ENCODE results near the gene GNPTG.

Gene GNPTG

GRCh38 chr16:1330931-1331711, 20.6 kb upstream of the GNPTG start:
- H3K27ac ChIP-seq (ENCODE audit: low read depth, low read length), result no peak overlapping the region
- peaks cover 10% of the 10 kb centered on the region for H3K4me1 ChIP-seq (ENCODE audit: insufficient read depth, low read length)

GRCh38 chr16:1331712-1332617, 19.8 kb upstream of the GNPTG start:
- H3K4me1 ChIP-seq (ENCODE audit: insufficient read depth, low read length), result peaks cover 10% of the 10 kb centered on the region
- H3K9me3 ChIP-seq (ENCODE audit: low read length), result no peaks in the 10 kb centered on the region
- no peaks in the 10 kb centered on the region for H3K36me3 ChIP-seq (ENCODE audit: insufficient read depth, low read length)
- H3K9ac ChIP-seq (ENCODE audit: low read length), result no peak overlapping the region
- H3K27ac ChIP-seq (ENCODE audit: low read depth, low read length), result no peak overlapping the region
- H3K27me3 ChIP-seq (ENCODE audit: control insufficient read depth in 1 of 2, insufficient read depth in 2 of 2, low read length in 2 of 2), result peaks cover 10 to 50% of the 10 kb centered on the region in 2 donors
- H3K4me3 ChIP-seq (ENCODE audit: low read depth in 1 of 2, low read length in 2 of 2), result no peak overlapping the region

More at GRCh38 chr16:1330931-1331711, 20.6 kb upstream of the GNPTG start:
- Histone ChIP-seq H3K4me3 (ENCODE audit: low read depth in 1 of 2, low read length in 2 of 2) (no peak overlapping the region), H3K9me3 (ENCODE audit: low read length) (no peaks in the 10 kb centered on the region), H3K9ac (ENCODE audit: low read length) (no peak overlapping the region), H3K27me3 (ENCODE audit: control insufficient read depth in 1 of 2, insufficient read depth in 2 of 2, low read length in 2 of 2) (peaks cover 10 to 48% of the 10 kb centered on the region in 2 donors), H3K36me3 (ENCODE audit: insufficient read depth, low read length) (no peaks in the 10 kb centered on the region)

GRCh38 chr16:1332618-1333148, 19.0 kb upstream of the GNPTG start:
- Histone ChIP-seq H3K4me3 (ENCODE audit: low read depth in 1 of 2, low read length in 2 of 2) (no peak overlapping the region), H3K9me3 (ENCODE audit: low read length) (no peaks in the 10 kb centered on the region), H3K27me3 (ENCODE audit: control insufficient read depth in 1 of 2, insufficient read depth in 2 of 2, low read length in 2 of 2) (peaks cover 10 to 53% of the 10 kb centered on the region in 2 donors), H3K4me1 (ENCODE audit: insufficient read depth, low read length) (peaks cover 10% of the 10 kb centered on the region), H3K27ac (ENCODE audit: low read depth, low read length) (no peak overlapping the region), H3K9ac (ENCODE audit: low read length) (no peak overlapping the region), H3K36me3 (ENCODE audit: insufficient read depth, low read length) (no peaks in the 10 kb centered on the region)

GRCh38 chr16:1333149-1333812, 18.4 kb upstream of the GNPTG start, which contains the start of gene BAIAP3:
Gene BAIAP3 (plus strand): TSS chr16:1333645. CDS start chr16:1338550, 4,905 bp downstream.
- H3K27ac ChIP-seq (ENCODE audit: low read depth, low read length), result no peak within 1 kb of the TSS

GRCh38 chr16:1333854-1334700, 17.7 kb upstream of the GNPTG start:
- Histone ChIP-seq H3K27me3 (ENCODE audit: control insufficient read depth in 1 of 2, insufficient read depth in 2 of 2, low read length in 2 of 2) (peaks cover 10 to 57% of the 10 kb centered on the region in 2 donors), H3K9ac (ENCODE audit: low read length) (no peak overlapping the region), H3K36me3 (ENCODE audit: insufficient read depth, low read length) (no peaks in the 10 kb centered on the region), H3K9me3 (ENCODE audit: low read length) (no peaks in the 10 kb centered on the region), H3K4me3 (ENCODE audit: low read depth in 1 of 2, low read length in 2 of 2) (no peak overlapping the region), H3K4me1 (ENCODE audit: insufficient read depth, low read length) (peaks cover 10% of the 10 kb centered on the region), H3K27ac (ENCODE audit: low read depth, low read length) (no peak overlapping the region)

More at GRCh38 chr16:1333149-1333812, 18.4 kb upstream of the GNPTG start, which contains the start of gene BAIAP3:
- H3K9ac ChIP-seq (ENCODE audit: low read length), result no peak within 1 kb of the TSS
- peaks cover 10% of the 10 kb centered on the region for H3K4me1 ChIP-seq (ENCODE audit: insufficient read depth, low read length)
- H3K36me3 ChIP-seq (ENCODE audit: insufficient read depth, low read length), result no peaks in the 10 kb centered on the region
- H3K9me3 ChIP-seq (ENCODE audit: low read length), result no peaks in the 10 kb centered on the region
- H3K4me3 ChIP-seq (ENCODE audit: low read depth in 1 of 2, low read length in 2 of 2), result no peak within 1 kb of the TSS
- H3K27me3 ChIP-seq (ENCODE audit: control insufficient read depth in 1 of 2, insufficient read depth in 2 of 2, low read length in 2 of 2), result peaks cover 10 to 57% of the 10 kb centered on the region in 2 donors

- H3K9me3 ChIP-seq (ENCODE audit: low read length), result no peaks in the 10 kb centered on the region
- H3K27me3 ChIP-seq (ENCODE audit: control insufficient read depth in 1 of 2, insufficient read depth in 2 of 2, low read length in 2 of 2), result peaks cover 10 to 57% of the 10 kb centered on the region in 2 donors
- no peak overlapping the region for H3K4me3 ChIP-seq (ENCODE audit: low read depth in 1 of 2, low read length in 2 of 2)
- H3K27ac ChIP-seq (ENCODE audit: low read depth, low read length), result no peak overlapping the region
- no peaks in the 10 kb centered on the region for H3K36me3 ChIP-seq (ENCODE audit: insufficient read depth, low read length)
- H3K4me1 ChIP-seq (ENCODE audit: insufficient read depth, low read length), result peaks cover 10% of the 10 kb centered on the region
- H3K9ac ChIP-seq (ENCODE audit: low read length), result no peak overlapping the region
Measured at GRCh38 chr16:1334739-1335138, 17.0 kb upstream of the GNPTG start.

DNA sequence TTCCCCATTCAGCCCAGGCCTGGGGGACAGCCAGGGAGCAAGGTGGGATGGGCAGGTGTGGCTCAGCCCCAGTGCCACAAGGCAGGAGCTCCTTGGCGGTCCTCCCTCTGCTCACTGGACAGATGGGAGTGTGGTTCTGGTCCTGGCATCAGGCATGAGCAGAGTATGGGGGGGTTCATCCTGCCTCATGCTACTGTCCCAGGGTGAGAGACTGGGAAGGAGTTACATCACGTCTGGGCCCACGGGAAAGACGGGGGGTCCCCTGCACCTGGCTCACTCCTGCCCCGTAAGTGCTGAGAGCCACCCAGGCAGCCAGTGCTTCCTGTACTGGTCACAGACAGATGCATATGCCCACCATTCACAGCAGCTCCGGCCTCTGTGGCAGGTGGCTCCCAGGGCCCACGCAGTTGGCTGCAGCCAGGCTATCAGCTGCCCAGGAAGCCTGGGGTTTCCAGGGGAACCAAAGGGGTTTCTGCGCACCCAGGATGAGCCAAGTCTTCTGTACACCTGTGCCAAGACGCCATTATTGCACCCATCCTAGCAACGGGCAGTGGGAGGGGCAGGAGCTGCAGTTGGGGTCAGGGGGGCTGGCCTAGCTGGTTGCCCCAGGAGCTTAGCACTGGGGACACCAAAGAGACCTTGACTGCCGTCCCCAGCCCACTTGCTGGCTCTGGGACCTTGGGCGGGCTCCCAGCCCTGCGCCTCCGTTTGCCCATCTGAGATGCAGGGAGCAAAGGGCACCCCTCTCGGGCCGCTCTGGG, 16.3 kb upstream of the GNPTG start:
- H3K4me3 ChIP-seq (ENCODE audit: low read depth in 1 of 2, low read length in 2 of 2), result no peak overlapping the region
- H3K9ac ChIP-seq (ENCODE audit: low read length), result no peak overlapping the region
- no peaks in the 10 kb centered on the region for H3K9me3 ChIP-seq (ENCODE audit: low read length)
- peaks cover 10% of the 10 kb centered on the region for H3K4me1 ChIP-seq (ENCODE audit: insufficient read depth, low read length)
- no peak overlapping the region for H3K27ac ChIP-seq (ENCODE audit: low read depth, low read length)
- H3K36me3 ChIP-seq (ENCODE audit: insufficient read depth, low read length), result no peaks in the 10 kb centered on the region
- H3K27me3 ChIP-seq (ENCODE audit: control insufficient read depth in 1 of 2, insufficient read depth in 2 of 2, low read length in 2 of 2), result peaks cover 10 to 57% of the 10 kb centered on the region in 2 donors

- Histone ChIP-seq H3K4me1 (ENCODE audit: insufficient read depth, low read length) (peaks cover 10% of the 10 kb centered on the region), H3K27ac (ENCODE audit: low read depth, low read length) (no peak overlapping the region), H3K9me3 (ENCODE audit: low read length) (no peaks in the 10 kb centered on the region), H3K4me3 (ENCODE audit: low read depth in 1 of 2, low read length in 2 of 2) (no peak overlapping the region), H3K27me3 (ENCODE audit: control insufficient read depth in 1 of 2, insufficient read depth in 2 of 2, low read length in 2 of 2) (peaks cover 10 to 58% of the 10 kb centered on the region in 2 donors), H3K36me3 (ENCODE audit: insufficient read depth, low read length) (no peaks in the 10 kb centered on the region), H3K9ac (ENCODE audit: low read length) (no peak overlapping the region)
Measured at GRCh38 chr16:1335996-1336395, 15.7 kb upstream of the GNPTG start.

- Histone ChIP-seq H3K9ac (ENCODE audit: low read length) (no peak overlapping the region), H3K27me3 (ENCODE audit: control insufficient read depth in 1 of 2, insufficient read depth in 2 of 2, low read length in 2 of 2) (peaks cover 10 to 56% of the 10 kb centered on the region in 2 donors), H3K4me1 (ENCODE audit: insufficient read depth, low read length) (peaks cover 7% of the 10 kb centered on the region), H3K4me3 (ENCODE audit: low read depth in 1 of 2, low read length in 2 of 2) (no peak overlapping the region), H3K27ac (ENCODE audit: low read depth, low read length) (no peak overlapping the region), H3K36me3 (ENCODE audit: insufficient read depth, low read length) (no peaks in the 10 kb centered on the region), H3K9me3 (ENCODE audit: low read length) (no peaks in the 10 kb centered on the region)
Measured at GRCh38 chr16:1336619-1337018, 15.1 kb upstream of the GNPTG start.

DNA sequence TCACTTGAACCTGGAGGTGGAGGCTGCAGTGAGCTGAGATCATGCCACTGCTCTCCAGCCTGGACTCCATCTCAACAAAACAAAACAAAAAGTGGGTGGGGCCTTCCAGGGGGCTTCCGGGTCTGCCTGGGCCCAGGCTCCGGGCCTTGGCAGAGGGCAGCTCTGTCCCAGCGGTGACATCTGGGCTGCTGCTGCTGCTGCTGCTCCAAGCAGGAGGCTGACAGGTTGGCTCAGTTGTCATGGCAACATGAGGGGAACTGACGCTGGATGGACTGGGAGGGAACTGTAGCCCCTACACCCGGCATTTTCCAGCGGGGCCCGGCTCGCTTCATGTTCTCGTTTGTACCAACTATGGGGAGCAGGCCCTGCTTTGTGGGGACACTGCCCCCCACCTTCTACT, 14.2 kb upstream of the GNPTG start:
- Histone ChIP-seq H3K4me1 (ENCODE audit: insufficient read depth, low read length) (no peaks in the 10 kb centered on the region), H3K36me3 (ENCODE audit: insufficient read depth, low read length) (no peaks in the 10 kb centered on the region), H3K4me3 (ENCODE audit: low read depth in 1 of 2, low read length in 2 of 2) (no peak overlapping the region), H3K27ac (ENCODE audit: low read depth, low read length) (no peak overlapping the region), H3K9me3 (ENCODE audit: low read length) (no peaks in the 10 kb centered on the region), H3K9ac (ENCODE audit: low read length) (no peak overlapping the region), H3K27me3 (ENCODE audit: control insufficient read depth in 1 of 2, insufficient read depth in 2 of 2, low read length in 2 of 2) (peaks cover 10 to 48% of the 10 kb centered on the region in 2 donors)
